ENCODE measurements around the gene PAQR6.
A peak's percentile ranks its signal among the peaks of the same experiment; 100 is the strongest.
"Not testable (repeated sequence)": the region's sequence is repeated elsewhere in the genome, so short reads cannot be mapped to it uniquely, and the experiment has no call there.

Gene PAQR6

DNA sequence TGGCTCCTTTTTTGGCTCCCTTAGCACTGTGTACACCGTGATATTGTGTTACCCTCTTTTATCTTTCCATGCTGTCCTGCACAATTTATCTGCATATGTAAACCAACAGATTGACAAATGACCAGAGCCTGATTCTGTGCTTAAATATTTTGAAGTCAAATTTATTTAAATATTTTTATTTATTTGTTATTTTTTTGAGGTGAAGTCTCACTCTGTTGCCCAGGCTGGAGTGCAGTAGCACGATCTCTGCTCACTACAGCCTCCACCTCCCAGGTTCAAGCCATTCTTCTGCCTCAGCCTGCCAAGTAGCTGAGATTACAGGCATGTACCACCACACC is 22.2 kb downstream of the PAQR6 start:
- Histone ChIP-seq H3K4me1 (ENCODE audit: control insufficient read depth, insufficient read depth, low read length) (peaks cover 6% of the 10 kb centered on the region), H3K27me3 (ENCODE audit: control insufficient read depth, insufficient read depth, low read length) (no peaks in the 10 kb centered on the region), H3K36me3 (ENCODE audit: control insufficient read depth, insufficient read depth, low read length) (peaks cover 5% of the 10 kb centered on the region), H3K9ac (ENCODE audit: low read length) (no peak overlapping the region), H3K4me3 (ENCODE audit: low read length) (no peak overlapping the region), H3K9me3 (ENCODE audit: control insufficient read depth, low read length) (no peaks in the 10 kb centered on the region)

DNA sequence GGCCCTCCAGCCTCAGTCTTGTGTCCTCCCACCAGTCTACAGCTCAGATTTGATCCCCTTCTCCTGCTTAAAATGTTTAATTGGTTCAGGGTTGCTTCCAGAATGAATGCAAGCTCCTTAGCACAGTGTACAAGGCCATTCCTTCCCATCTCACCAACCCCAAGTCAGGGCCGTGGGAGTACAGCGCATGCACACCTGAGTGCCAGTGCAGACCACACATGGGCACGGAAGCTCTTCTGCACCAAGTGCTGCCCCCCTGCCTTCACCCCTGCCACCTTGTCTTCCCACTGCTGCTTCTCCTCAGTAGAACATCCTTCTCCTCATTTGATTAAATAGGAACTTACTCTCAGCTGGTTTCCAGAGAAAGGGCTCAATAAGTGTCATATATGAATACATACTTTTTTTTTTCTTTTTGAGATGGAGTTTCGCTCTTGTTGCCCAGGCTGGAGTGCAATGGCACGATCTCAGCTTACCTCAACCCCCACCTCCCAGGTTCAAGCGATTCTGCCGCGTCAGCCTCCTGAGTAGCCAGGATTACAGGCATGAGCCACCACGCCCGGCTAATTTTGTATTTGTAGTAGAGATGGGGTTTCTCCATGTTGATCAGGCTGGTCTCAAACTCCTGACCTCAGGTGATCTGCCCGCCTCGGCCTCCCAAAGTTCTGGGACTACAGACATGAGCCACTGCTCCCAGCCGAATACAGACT is 25.7 kb downstream of the PAQR6 start:
- peaks cover 5% of the 10 kb centered on the region for H3K36me3 ChIP-seq (ENCODE audit: control insufficient read depth, insufficient read depth, low read length)
- no peaks in the 10 kb centered on the region for H3K27me3 ChIP-seq (ENCODE audit: control insufficient read depth, insufficient read depth, low read length)
- H3K4me3 ChIP-seq (ENCODE audit: low read length): no peak overlapping the region
- H3K4me1 ChIP-seq (ENCODE audit: control insufficient read depth, insufficient read depth, low read length): peaks cover 6% of the 10 kb centered on the region
- H3K9me3 ChIP-seq (ENCODE audit: control insufficient read depth, low read length): no peaks in the 10 kb centered on the region
- no peak overlapping the region for H3K9ac ChIP-seq (ENCODE audit: low read length)

- Histone ChIP-seq H3K4me3 (ENCODE audit: low read length) (no peak overlapping the region), H3K9ac (ENCODE audit: low read length) (no peak overlapping the region), H3K36me3 (ENCODE audit: control insufficient read depth, insufficient read depth, low read length) (peaks cover 5% of the 10 kb centered on the region), H3K27me3 (ENCODE audit: control insufficient read depth, insufficient read depth, low read length) (no peaks in the 10 kb centered on the region), H3K9me3 (ENCODE audit: control insufficient read depth, low read length) (no peaks in the 10 kb centered on the region), H3K4me1 (ENCODE audit: control insufficient read depth, insufficient read depth, low read length) (peaks cover 5% of the 10 kb centered on the region)
Observed at GRCh38 chr1:156220226-156220625, 27.6 kb downstream of the PAQR6 start.

- no peaks in the 10 kb centered on the region for H3K9me3 ChIP-seq (ENCODE audit: control insufficient read depth, low read length)
- H3K4me1 ChIP-seq (ENCODE audit: control insufficient read depth, insufficient read depth, low read length): peaks cover 11% of the 10 kb centered on the region
- no peak overlapping the region for H3K4me3 ChIP-seq (ENCODE audit: low read length)
- H3K36me3 ChIP-seq (ENCODE audit: control insufficient read depth, insufficient read depth, low read length): peaks cover 5% of the 10 kb centered on the region
- H3K27me3 ChIP-seq (ENCODE audit: control insufficient read depth, insufficient read depth, low read length): no peaks in the 10 kb centered on the region
- H3K9ac ChIP-seq (ENCODE audit: low read length): no peak overlapping the region
Observed at GRCh38 chr1:156217871-156218270, 30.0 kb downstream of the PAQR6 start.

DNA sequence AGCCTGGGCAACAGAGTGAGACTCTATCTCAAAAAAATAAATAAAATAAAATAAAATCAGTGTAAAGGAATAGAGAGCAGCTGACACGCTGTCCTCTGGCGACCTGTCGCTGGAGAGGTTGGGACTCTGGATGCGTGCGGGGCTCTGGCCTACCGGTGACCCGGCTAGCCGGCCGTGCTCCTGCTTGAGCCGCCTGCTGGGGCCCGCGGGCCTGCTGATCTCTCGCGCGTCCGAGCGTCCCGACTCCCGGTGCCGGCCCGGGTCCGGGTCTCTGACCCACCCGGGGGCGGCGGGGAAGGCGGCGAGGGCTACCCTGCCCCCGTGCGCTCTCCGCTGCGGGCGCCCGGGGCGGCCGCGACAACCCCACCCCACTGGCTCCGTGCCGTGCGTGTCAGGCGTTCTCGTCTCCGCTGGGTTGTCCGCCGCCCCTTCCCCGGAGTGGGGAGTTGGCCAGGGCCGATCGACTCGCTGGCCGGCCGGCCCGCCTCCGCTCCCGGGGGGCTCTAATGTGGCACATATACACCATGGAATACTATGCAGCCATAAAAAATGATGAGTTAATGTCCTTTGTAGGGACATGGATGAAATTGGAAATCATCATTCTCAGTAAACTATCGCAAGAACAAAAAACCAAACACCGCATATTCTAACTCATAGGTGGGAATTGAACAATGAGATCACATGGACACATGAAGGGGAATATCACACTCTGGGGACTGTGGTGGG is 31.3 kb downstream of the PAQR6 start:
- H3K27me3 ChIP-seq (ENCODE audit: control insufficient read depth, insufficient read depth, low read length); H3K9me3 ChIP-seq (ENCODE audit: control insufficient read depth, low read length); H3K4me3 ChIP-seq (ENCODE audit: low read length); H3K36me3 ChIP-seq (ENCODE audit: control insufficient read depth, insufficient read depth, low read length); H3K9ac ChIP-seq (ENCODE audit: low read length): not testable (repeated sequence)
- peaks cover 18% of the 10 kb centered on the region for H3K4me1 ChIP-seq (ENCODE audit: control insufficient read depth, insufficient read depth, low read length)

DNA sequence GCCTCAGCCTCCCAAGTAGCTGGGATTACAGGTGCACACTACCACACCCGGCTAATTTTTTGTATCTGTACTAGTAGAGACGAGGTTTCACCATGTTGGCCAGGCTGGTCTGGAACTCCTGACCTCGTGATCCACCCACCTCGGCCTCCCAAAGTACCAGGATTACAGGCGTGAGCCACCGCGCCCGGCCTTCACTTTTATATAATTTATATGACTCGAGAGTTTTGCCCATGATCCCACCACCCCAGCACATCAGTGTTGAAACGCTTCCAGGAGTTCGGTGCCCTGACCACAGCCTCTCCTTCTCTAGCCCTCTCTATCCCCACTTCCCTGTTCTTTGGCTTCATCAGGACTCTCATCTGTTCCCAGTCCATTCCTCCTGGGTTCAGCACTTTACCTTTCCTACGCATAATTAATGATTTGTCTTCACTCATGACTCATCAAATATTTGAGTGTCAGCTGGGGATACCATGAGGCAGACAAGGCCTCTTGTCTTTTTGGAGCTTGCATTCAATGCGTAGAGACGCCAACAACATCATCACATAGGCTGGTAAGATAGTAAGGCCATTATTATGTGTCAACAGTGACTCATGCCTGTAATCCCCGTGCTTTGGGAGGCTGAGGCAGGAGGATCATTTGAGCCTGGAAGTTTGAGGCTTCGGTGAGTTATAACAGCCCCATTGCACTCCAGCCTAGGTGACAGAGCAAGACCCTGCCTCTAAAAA is 33.7 kb downstream of the PAQR6 start:
- Histone ChIP-seq H3K36me3 (ENCODE audit: control insufficient read depth, insufficient read depth, low read length) (no peaks in the 10 kb centered on the region), H3K9ac (ENCODE audit: low read length) (peak overlapping the region; percentile 86), H3K27me3 (ENCODE audit: control insufficient read depth, insufficient read depth, low read length) (no peaks in the 10 kb centered on the region), H3K4me1 (ENCODE audit: control insufficient read depth, insufficient read depth, low read length) (peaks cover 18% of the 10 kb centered on the region), H3K4me3 (ENCODE audit: low read length) (no peak overlapping the region), H3K9me3 (ENCODE audit: control insufficient read depth, low read length) (no peaks in the 10 kb centered on the region)

DNA sequence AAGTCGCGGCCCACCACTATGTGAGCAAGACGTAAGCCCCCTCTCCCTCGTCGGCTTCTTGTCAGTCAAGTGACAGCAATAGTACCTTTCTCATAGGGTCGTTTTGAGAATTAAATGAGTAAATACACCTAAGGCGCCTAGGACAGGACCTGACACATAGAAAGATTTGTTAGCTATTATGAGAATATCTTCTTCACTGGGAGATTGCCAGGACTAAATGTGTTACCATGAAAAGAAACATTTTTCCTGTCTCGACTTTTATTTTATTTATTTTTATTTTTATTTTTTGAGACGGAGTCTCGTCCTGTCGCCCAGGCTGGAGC is 34.3 kb downstream of the PAQR6 start:
- no peaks in the 10 kb centered on the region for H3K27me3 ChIP-seq (ENCODE audit: control insufficient read depth, insufficient read depth, low read length)
- H3K9me3 ChIP-seq (ENCODE audit: control insufficient read depth, low read length): no peaks in the 10 kb centered on the region
- H3K4me1 ChIP-seq (ENCODE audit: control insufficient read depth, insufficient read depth, low read length): peaks cover 18% of the 10 kb centered on the region
- H3K4me3 ChIP-seq (ENCODE audit: low read length): peak overlapping the region; percentile 95
- H3K36me3 ChIP-seq (ENCODE audit: control insufficient read depth, insufficient read depth, low read length): no peaks in the 10 kb centered on the region
- peak overlapping the region; percentile 86 for H3K9ac ChIP-seq (ENCODE audit: low read length)

- Histone ChIP-seq H3K36me3 (ENCODE audit: control insufficient read depth, insufficient read depth, low read length) (no peaks in the 10 kb centered on the region), H3K4me1 (ENCODE audit: control insufficient read depth, insufficient read depth, low read length) (peaks cover 18% of the 10 kb centered on the region), H3K27me3 (ENCODE audit: control insufficient read depth, insufficient read depth, low read length) (no peaks in the 10 kb centered on the region), H3K9ac (ENCODE audit: low read length) (peak within 1 kb of the TSS; percentile 86), H3K9me3 (ENCODE audit: control insufficient read depth, low read length) (no peaks in the 10 kb centered on the region), H3K4me3 (ENCODE audit: low read length) (peak within 1 kb of the TSS; percentile 95)
Observed at GRCh38 chr1:156212833-156213643, 34.8 kb downstream of the PAQR6 start, which contains the start of gene PMF1. Gene PMF1 (plus strand): TSS chr1:156213007. CDS start chr1:156213016, 9 bp downstream.

DNA sequence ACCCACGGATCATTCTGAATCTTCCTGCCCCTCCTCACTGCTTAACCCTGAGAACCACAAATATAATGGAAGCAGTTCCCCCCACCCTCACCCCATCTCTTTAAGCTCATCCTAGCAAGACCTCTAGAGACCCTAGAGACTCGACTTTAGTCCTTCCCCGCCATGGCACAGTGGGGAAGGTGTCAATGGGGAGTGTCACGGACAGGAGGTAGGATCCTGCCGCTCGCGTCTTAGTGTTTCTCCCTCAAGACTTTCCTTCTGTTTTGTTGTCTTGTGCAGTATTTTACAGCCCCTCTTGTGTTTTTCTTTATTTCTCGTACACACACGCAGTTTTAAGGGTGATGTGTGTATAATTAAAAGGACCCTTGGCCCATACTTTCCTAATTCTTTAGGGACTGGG is 35.7 kb downstream of the PAQR6 start:
- H3K36me3 ChIP-seq (ENCODE audit: control insufficient read depth, insufficient read depth, low read length): no peaks in the 10 kb centered on the region
- H3K9me3 ChIP-seq (ENCODE audit: control insufficient read depth, low read length): no peaks in the 10 kb centered on the region
- peak overlapping the region; percentile 95 for H3K4me3 ChIP-seq (ENCODE audit: low read length)
- no peaks in the 10 kb centered on the region for H3K27me3 ChIP-seq (ENCODE audit: control insufficient read depth, insufficient read depth, low read length)
- H3K9ac ChIP-seq (ENCODE audit: low read length): peak overlapping the region; percentile 86
- peaks cover 18% of the 10 kb centered on the region for H3K4me1 ChIP-seq (ENCODE audit: control insufficient read depth, insufficient read depth, low read length)

DNA sequence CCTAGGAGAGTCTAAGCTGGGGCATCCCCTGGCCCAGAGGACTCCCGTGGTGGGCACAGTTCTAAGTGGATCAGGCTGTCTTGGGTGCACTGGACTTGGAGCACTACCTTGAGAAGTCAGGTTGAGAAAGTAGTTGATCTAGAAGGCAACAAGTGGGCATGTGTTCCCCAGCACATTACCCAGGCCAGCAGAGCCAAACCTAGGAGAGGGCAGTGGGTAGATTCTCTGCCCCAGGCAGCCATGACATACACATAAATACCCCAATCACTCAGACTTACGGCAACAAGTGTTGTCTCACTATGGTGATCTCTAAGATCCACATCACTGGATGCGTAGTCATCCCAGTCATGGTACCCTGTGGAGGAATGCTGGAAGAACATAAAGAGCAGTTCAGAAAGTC is 36.6 kb downstream of the PAQR6 start:
- Histone ChIP-seq H3K27me3 (ENCODE audit: control insufficient read depth, insufficient read depth, low read length) (no peaks in the 10 kb centered on the region), H3K36me3 (ENCODE audit: control insufficient read depth, insufficient read depth, low read length) (no peaks in the 10 kb centered on the region), H3K9me3 (ENCODE audit: control insufficient read depth, low read length) (no peaks in the 10 kb centered on the region), H3K4me1 (ENCODE audit: control insufficient read depth, insufficient read depth, low read length) (peaks cover 18% of the 10 kb centered on the region), H3K9ac (ENCODE audit: low read length) (no peak overlapping the region), H3K4me3 (ENCODE audit: low read length) (no peak overlapping the region)

DNA sequence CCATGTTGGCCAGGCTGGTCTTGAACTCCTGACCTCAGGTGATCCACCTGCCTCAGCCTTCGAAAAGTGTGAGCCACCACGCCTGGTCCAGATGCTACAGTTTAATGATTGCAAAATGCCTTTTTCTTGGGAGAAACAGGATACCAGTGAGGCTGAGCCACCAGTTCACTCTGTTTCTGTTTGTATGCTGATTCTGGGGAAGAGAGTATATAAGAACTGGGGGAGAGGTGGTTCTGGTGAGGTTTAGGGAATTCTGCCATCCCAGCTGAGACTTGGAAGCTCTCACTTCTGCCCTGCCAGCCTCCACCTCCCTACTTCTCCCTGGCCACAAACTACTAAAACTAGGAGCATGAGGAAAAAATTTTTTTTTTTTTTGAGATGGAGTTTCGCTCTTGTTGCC is 43.2 kb downstream of the PAQR6 start:
- no peaks in the 10 kb centered on the region for H3K36me3 ChIP-seq (ENCODE audit: control insufficient read depth, insufficient read depth, low read length)
- no peaks in the 10 kb centered on the region for H3K4me1 ChIP-seq (ENCODE audit: control insufficient read depth, insufficient read depth, low read length)
- no peaks in the 10 kb centered on the region for H3K9me3 ChIP-seq (ENCODE audit: control insufficient read depth, low read length)
- H3K4me3 ChIP-seq (ENCODE audit: low read length): no peak overlapping the region
- no peaks in the 10 kb centered on the region for H3K27me3 ChIP-seq (ENCODE audit: control insufficient read depth, insufficient read depth, low read length)
- H3K9ac ChIP-seq (ENCODE audit: low read length): no peak overlapping the region

GRCh38 chr1:156203331-156203730 is 44.5 kb downstream of the PAQR6 start:
- Histone ChIP-seq H3K4me1 (ENCODE audit: control insufficient read depth, insufficient read depth, low read length) (no peaks in the 10 kb centered on the region), H3K9me3 (ENCODE audit: control insufficient read depth, low read length) (no peaks in the 10 kb centered on the region), H3K36me3 (ENCODE audit: control insufficient read depth, insufficient read depth, low read length) (no peaks in the 10 kb centered on the region), H3K9ac (ENCODE audit: low read length) (no peak overlapping the region), H3K4me3 (ENCODE audit: low read length) (no peak overlapping the region), H3K27me3 (ENCODE audit: control insufficient read depth, insufficient read depth, low read length) (no peaks in the 10 kb centered on the region)
